HEK293 (cell line): ENCODE data around the gene ISG20L2.

Source experiments
- BCL11A ChIP-seq: fragments of 450-650 bp; formaldehyde crosslinking; IDR thresholded peaks from 2 replicates; pipeline ENCODE4 v1.5.1; 2016; ENCODE audit warnings: low read depth, missing biosample characterization, missing genetic modification characterization
- GFI1B ChIP-seq: fragments of 450-650 bp; formaldehyde crosslinking; IDR thresholded peaks from 2 replicates; pipeline ENCODE4 v1.5.1; 2016; ENCODE audit warnings: missing biosample characterization, missing genetic modification characterization
- GLI2 ChIP-seq: fragments of 450-650 bp; formaldehyde crosslinking; IDR thresholded peaks from 2 replicates; pipeline ENCODE4; 2017; ENCODE audit warnings: missing biosample characterization, missing genetic modification characterization, low read depth, borderline replicate concordance
- GLIS1 ChIP-seq: fragments of 450-650 bp; formaldehyde crosslinking; IDR thresholded peaks from 2 replicates; pipeline ENCODE4 v1.5.1; 2016; ENCODE audit warnings: missing biosample characterization, missing genetic modification characterization
- GLIS2 ChIP-seq: fragments of 450-650 bp; formaldehyde crosslinking; IDR thresholded peaks from 2 replicates; pipeline ENCODE4 v1.5.1; 2016; ENCODE audit warnings: missing biosample characterization, missing genetic modification characterization
- KLF16 ChIP-seq: fragments of 450-650 bp; formaldehyde crosslinking; IDR thresholded peaks from 2 replicates; pipeline ENCODE4 v1.5.1; 2017; ENCODE audit warnings: missing biosample characterization, missing genetic modification characterization
- PRDM1 ChIP-seq: fragments of 450-650 bp; formaldehyde crosslinking; IDR thresholded peaks from 2 replicates; pipeline ENCODE4; 2016; ENCODE audit warnings: missing biosample characterization, missing genetic modification characterization
- SP7 ChIP-seq: fragments of 450-650 bp; formaldehyde crosslinking; IDR thresholded peaks from 2 replicates; pipeline ENCODE4 v1.5.1; 2016; ENCODE audit warnings: missing biosample characterization, missing genetic modification characterization
- ZFP37 ChIP-seq: fragments of 450-650 bp; formaldehyde crosslinking; IDR thresholded peaks from 2 replicates; pipeline ENCODE4 v1.5.1; 2016; ENCODE audit warnings: missing biosample characterization, missing genetic modification characterization
- ZNF140 ChIP-seq: fragments of 450-650 bp; formaldehyde crosslinking; IDR thresholded peaks from 2 replicates; pipeline ENCODE4 v1.5.1; 2016; ENCODE audit warnings: missing biosample characterization, missing genetic modification characterization
- ZNF211 ChIP-seq: fragments of 450-650 bp; formaldehyde crosslinking; IDR thresholded peaks from 2 replicates; pipeline ENCODE4 v1.5.1; 2016; ENCODE audit warnings: low read depth, missing biosample characterization, missing genetic modification characterization
- ZNF221 ChIP-seq: fragments of 450-650 bp; formaldehyde crosslinking; IDR thresholded peaks from 2 replicates; pipeline ENCODE4 v1.5.1; 2017; ENCODE audit warnings: missing biosample characterization, missing genetic modification characterization, borderline replicate concordance
- ZNF324 ChIP-seq: fragments of 450-650 bp; formaldehyde crosslinking; IDR thresholded peaks from 2 replicates; pipeline ENCODE4 v1.5.1; 2016; ENCODE audit warnings: missing biosample characterization, missing genetic modification characterization
- ZNF394 ChIP-seq: fragments of 450-650 bp; formaldehyde crosslinking; IDR thresholded peaks from 2 replicates; pipeline ENCODE4 v1.5.1; 2016; ENCODE audit warnings: missing biosample characterization, missing genetic modification characterization, mild to moderate bottlenecking, moderate library complexity, borderline replicate concordance
- ZNF423 ChIP-seq: fragments of 450-650 bp; formaldehyde crosslinking; IDR thresholded peaks from 2 replicates; pipeline ENCODE4 v1.5.1; 2016; ENCODE audit warnings: missing biosample characterization, missing genetic modification characterization
- ZNF426 ChIP-seq: fragments of 450-650 bp; formaldehyde crosslinking; IDR thresholded peaks from 2 replicates; pipeline ENCODE4 v1.5.1; 2017; ENCODE audit warnings: missing biosample characterization, missing genetic modification characterization, mild to moderate bottlenecking, inconsistent platforms, moderate library complexity
- ZNF48 ChIP-seq: fragments of 450-650 bp; formaldehyde crosslinking; IDR thresholded peaks from 2 replicates; pipeline ENCODE4 v1.5.1; 2016; ENCODE audit warnings: missing biosample characterization, missing genetic modification characterization
- ZNF501 ChIP-seq: fragments of 450-650 bp; formaldehyde crosslinking; IDR thresholded peaks from 2 replicates; pipeline ENCODE4 v1.5.1; 2016; ENCODE audit warnings: missing biosample characterization, missing genetic modification characterization
- ZNF548 ChIP-seq: fragments of 450-650 bp; formaldehyde crosslinking; IDR thresholded peaks from 2 replicates; pipeline ENCODE4 v1.5.1; 2016; ENCODE audit warnings: missing biosample characterization, missing genetic modification characterization
- ZNF549 ChIP-seq: fragments of 450-650 bp; IDR thresholded peaks from 2 replicates; pipeline ENCODE4 v1.5.1; 2018; ENCODE audit warnings: missing biosample characterization, missing genetic modification characterization, mild to moderate bottlenecking, inconsistent platforms, moderate library complexity
- ZNF596 ChIP-seq: fragments of 450-650 bp; IDR thresholded peaks from 2 replicates; pipeline ENCODE4 v1.5.0; 2018; ENCODE audit warnings: missing biosample characterization, mild to moderate bottlenecking, missing genetic modification characterization, moderate library complexity
- ZNF629 ChIP-seq: fragments of 450-650 bp; formaldehyde crosslinking; IDR thresholded peaks from 2 replicates; pipeline ENCODE4 v1.5.1; 2017; ENCODE audit warnings: missing biosample characterization, missing genetic modification characterization
- ZNF660 ChIP-seq: fragments of 450-650 bp; IDR thresholded peaks from 2 replicates; pipeline ENCODE4 v1.5.1; 2018; ENCODE audit warnings: missing biosample characterization, mild to moderate bottlenecking, missing genetic modification characterization
- ZNF76 ChIP-seq: fragments of 450-650 bp; formaldehyde crosslinking; IDR thresholded peaks from 2 replicates; pipeline ENCODE4; 2016; ENCODE audit warnings: low read depth, missing biosample characterization, missing genetic modification characterization, borderline replicate concordance
- TF ChIP-seq, protein P1 (sequence below): fragments of 450-650 bp; formaldehyde crosslinking; IDR thresholded peaks from 2 replicates; pipeline ENCODE4 v1.5.1; 2016; ENCODE audit warnings: missing biosample characterization, missing genetic modification characterization
- TF ChIP-seq, protein P2 (sequence below): fragments of 450-650 bp; formaldehyde crosslinking; IDR thresholded peaks from 2 replicates; pipeline ENCODE4 v1.5.1; 2016; ENCODE audit warnings: missing biosample characterization, missing genetic modification characterization
- TF ChIP-seq, protein P3 (sequence below): fragments of 450-650 bp; formaldehyde crosslinking; IDR thresholded peaks from 2 replicates; pipeline ENCODE4 v1.5.1; 2016; ENCODE audit warnings: missing biosample characterization, missing genetic modification characterization
- TF ChIP-seq, protein P4 (sequence below): fragments of 450-650 bp; formaldehyde crosslinking; IDR thresholded peaks from 2 replicates; pipeline ENCODE4 v1.5.1; 2017; ENCODE audit warnings: missing biosample characterization, missing genetic modification characterization
- TF ChIP-seq, protein P5 (sequence below): fragments of 450-650 bp; formaldehyde crosslinking; IDR thresholded peaks from 2 replicates; pipeline ENCODE4 v1.5.1; 2016; ENCODE audit warnings: missing biosample characterization, missing genetic modification characterization
- TF ChIP-seq, protein P6 (sequence below): fragments of 450-650 bp; formaldehyde crosslinking; IDR thresholded peaks from 2 replicates; pipeline ENCODE4 v1.5.1; 2017; ENCODE audit warnings: missing biosample characterization, missing genetic modification characterization

Gene ISG20L2

DNA sequence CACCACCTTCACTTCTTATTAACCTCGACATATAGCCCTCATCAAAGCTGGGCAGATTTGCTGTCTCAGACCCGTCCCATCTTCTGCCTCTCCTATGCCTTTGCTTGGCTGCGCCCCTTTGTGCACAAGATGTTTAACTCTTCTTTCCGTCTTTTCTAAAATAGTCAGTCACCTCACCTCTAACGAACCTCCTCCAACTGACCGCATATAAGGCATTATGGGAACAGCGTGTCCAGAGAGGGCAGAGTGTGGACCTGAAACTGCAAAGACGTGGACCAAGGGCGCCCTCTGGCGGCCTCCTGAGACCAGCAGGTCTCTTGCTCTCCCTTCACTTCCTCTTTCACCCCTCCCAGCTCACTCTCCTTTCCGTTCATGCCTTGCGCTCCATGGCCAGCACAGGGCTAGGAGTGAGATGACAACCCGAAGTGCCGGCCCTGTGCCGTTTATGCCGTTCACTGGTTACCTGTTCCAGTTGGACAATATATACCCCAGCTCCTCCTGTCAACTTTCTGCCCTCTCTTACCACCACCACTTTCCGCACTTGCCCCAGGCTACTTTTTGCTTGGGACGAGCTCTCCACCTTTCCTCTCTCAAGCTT, 2.8 kb downstream of the ISG20L2 start (continued):
- no peak for TF ChIP-seq GLIS2
- TF ChIP-seq, protein P1, sequence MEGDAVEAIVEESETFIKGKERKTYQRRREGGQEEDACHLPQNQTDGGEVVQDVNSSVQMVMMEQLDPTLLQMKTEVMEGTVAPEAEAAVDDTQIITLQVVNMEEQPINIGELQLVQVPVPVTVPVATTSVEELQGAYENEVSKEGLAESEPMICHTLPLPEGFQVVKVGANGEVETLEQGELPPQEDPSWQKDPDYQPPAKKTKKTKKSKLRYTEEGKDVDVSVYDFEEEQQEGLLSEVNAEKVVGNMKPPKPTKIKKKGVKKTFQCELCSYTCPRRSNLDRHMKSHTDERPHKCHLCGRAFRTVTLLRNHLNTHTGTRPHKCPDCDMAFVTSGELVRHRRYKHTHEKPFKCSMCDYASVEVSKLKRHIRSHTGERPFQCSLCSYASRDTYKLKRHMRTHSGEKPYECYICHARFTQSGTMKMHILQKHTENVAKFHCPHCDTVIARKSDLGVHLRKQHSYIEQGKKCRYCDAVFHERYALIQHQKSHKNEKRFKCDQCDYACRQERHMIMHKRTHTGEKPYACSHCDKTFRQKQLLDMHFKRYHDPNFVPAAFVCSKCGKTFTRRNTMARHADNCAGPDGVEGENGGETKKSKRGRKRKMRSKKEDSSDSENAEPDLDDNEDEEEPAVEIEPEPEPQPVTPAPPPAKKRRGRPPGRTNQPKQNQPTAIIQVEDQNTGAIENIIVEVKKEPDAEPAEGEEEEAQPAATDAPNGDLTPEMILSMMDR (tag by site-specific recombination): peak; percentile 98
- TF ChIP-seq GLIS1 (tag by site-specific recombination): 0 out of 2 replicates have a peak, but pooled peaks have one; percentile 5
- no peak for TF ChIP-seq ZNF596
- no peak for TF ChIP-seq ZNF548 (tag by site-specific recombination)
- peak; percentile 100 for TF ChIP-seq PRDM1 (tag by site-specific recombination)
- TF ChIP-seq ZNF140: no peak
- peak; percentile 52; the same call in 1 of the 2 replicates for TF ChIP-seq BCL11A (tag by site-specific recombination)
- TF ChIP-seq, protein P2, sequence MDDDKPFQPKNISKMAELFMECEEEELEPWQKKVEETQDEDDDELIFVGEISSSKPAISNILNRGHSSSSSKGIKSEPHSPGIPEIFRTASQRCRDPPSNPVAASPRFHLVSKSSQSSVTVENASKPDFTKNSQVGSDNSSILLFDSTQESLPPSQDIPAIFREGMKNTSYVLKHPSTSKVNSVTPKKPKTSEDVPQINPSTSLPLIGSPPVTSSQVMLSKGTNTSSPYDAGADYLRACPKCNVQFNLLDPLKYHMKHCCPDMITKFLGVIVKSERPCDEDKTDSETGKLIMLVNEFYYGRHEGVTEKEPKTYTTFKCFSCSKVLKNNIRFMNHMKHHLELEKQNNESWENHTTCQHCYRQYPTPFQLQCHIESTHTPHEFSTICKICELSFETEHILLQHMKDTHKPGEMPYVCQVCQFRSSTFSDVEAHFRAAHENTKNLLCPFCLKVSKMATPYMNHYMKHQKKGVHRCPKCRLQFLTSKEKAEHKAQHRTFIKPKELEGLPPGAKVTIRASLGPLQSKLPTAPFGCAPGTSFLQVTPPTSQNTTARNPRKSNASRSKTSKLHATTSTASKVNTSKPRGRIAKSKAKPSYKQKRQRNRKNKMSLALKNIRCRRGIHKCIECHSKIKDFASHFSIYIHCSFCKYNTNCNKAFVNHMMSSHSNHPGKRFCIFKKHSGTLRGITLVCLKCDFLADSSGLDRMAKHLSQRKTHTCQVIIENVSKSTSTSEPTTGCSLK (tag by site-specific recombination): no peak
- TF ChIP-seq ZNF423 (tag by site-specific recombination): no peak
- TF ChIP-seq, protein P3, sequence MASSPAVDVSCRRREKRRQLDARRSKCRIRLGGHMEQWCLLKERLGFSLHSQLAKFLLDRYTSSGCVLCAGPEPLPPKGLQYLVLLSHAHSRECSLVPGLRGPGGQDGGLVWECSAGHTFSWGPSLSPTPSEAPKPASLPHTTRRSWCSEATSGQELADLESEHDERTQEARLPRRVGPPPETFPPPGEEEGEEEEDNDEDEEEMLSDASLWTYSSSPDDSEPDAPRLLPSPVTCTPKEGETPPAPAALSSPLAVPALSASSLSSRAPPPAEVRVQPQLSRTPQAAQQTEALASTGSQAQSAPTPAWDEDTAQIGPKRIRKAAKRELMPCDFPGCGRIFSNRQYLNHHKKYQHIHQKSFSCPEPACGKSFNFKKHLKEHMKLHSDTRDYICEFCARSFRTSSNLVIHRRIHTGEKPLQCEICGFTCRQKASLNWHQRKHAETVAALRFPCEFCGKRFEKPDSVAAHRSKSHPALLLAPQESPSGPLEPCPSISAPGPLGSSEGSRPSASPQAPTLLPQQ (tag by site-specific recombination): peak; percentile 69
- no peak for TF ChIP-seq ZNF221 (tag by site-specific recombination)
- peak; percentile 39; the same call in 1 of the 2 replicates for TF ChIP-seq ZNF394 (tag by site-specific recombination)
- peak; percentile 91 for TF ChIP-seq ZFP37 (tag by site-specific recombination)
- TF ChIP-seq, protein P4, sequence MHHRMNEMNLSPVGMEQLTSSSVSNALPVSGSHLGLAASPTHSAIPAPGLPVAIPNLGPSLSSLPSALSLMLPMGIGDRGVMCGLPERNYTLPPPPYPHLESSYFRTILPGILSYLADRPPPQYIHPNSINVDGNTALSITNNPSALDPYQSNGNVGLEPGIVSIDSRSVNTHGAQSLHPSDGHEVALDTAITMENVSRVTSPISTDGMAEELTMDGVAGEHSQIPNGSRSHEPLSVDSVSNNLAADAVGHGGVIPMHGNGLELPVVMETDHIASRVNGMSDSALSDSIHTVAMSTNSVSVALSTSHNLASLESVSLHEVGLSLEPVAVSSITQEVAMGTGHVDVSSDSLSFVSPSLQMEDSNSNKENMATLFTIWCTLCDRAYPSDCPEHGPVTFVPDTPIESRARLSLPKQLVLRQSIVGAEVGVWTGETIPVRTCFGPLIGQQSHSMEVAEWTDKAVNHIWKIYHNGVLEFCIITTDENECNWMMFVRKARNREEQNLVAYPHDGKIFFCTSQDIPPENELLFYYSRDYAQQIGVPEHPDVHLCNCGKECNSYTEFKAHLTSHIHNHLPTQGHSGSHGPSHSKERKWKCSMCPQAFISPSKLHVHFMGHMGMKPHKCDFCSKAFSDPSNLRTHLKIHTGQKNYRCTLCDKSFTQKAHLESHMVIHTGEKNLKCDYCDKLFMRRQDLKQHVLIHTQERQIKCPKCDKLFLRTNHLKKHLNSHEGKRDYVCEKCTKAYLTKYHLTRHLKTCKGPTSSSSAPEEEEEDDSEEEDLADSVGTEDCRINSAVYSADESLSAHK: no peak
- TF ChIP-seq ZNF76: peak; percentile 92
- TF ChIP-seq, protein P5, sequence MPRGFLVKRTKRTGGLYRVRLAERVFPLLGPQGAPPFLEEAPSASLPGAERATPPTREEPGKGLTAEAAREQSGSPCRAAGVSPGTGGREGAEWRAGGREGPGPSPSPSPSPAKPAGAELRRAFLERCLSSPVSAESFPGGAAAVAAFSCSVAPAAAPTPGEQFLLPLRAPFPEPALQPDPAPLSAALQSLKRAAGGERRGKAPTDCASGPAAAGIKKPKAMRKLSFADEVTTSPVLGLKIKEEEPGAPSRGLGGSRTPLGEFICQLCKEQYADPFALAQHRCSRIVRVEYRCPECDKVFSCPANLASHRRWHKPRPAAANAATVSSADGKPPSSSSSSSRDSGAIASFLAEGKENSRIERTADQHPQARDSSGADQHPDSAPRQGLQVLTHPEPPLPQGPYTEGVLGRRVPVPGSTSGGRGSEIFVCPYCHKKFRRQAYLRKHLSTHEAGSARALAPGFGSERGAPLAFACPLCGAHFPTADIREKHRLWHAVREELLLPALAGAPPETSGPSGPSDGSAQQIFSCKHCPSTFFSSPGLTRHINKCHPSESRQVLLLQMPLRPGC (tag by site-specific recombination): peak; percentile 32; the same call in 1 of the 2 replicates
- no peak for TF ChIP-seq GFI1B (tag by site-specific recombination)
- TF ChIP-seq ZNF426 (tag by site-specific recombination): no peak
- peak; percentile 56; the same call in 1 of the 2 replicates for TF ChIP-seq ZNF660 (tag by site-specific recombination)
- no peak for TF ChIP-seq ZNF549 (tag by site-specific recombination)
- peak; percentile 55 for TF ChIP-seq ZNF629 (tag by site-specific recombination)
- TF ChIP-seq ZNF501 (tag by site-specific recombination): peak; percentile 85
- 0 out of 2 replicates have a peak, but pooled peaks have one; percentile 32 for TF ChIP-seq ZNF324 (tag by site-specific recombination)
- TF ChIP-seq GLI2 (tag by site-specific recombination): no peak
- no peak for TF ChIP-seq ZNF211
- TF ChIP-seq ZNF48 (tag by site-specific recombination): no peak
- TF ChIP-seq KLF16 (tag by site-specific recombination): peak; percentile 52; the same call in 1 of the 2 replicates
- peak; percentile 68 for TF ChIP-seq SP7
- TF ChIP-seq, protein P6, sequence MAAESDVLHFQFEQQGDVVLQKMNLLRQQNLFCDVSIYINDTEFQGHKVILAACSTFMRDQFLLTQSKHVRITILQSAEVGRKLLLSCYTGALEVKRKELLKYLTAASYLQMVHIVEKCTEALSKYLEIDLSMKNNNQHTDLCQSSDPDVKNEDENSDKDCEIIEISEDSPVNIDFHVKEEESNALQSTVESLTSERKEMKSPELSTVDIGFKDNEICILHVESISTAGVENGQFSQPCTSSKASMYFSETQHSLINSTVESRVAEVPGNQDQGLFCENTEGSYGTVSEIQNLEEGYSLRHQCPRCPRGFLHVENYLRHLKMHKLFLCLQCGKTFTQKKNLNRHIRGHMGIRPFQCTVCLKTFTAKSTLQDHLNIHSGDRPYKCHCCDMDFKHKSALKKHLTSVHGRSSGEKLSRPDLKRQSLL (tag by site-specific recombination): no peak
